Muscle of arm (tissue), 12 donors: ENCODE measurements around the gene TIAM2. TPM values are rescaled to one million over a fixed set of nuclear protein-coding genes. Genes with fewer than 3 reads are reported as not detected.
"Not testable (repeated sequence)": the region's sequence is repeated elsewhere in the genome, so short reads cannot be mapped to it uniquely, and the experiment has no call there.

ENCODE experiments used
- DNase-seq: peaks from one replicate; pipeline ENCODE4 v3.0.0-alpha.2; 2013
- polyA plus RNA-seq, 12 donors: library from polyadenylated mRNA; unstranded; fragments of 120-200 nt; gene quantifications; one replicate each; pipeline ENCODE4 v1.2.1, GENCODE V29; 2013; ENCODE audit not compliant: insufficient read length in 12 of 12

Gene TIAM2
- polyA plus RNA-seq, 12 donors, result 5.5 to 18.7 (median 15.6) TPM; not detected in 1

GRCh38 chr6:155260686-155261085, 265.6 kb downstream of the TIAM2 start:
- no peak for DNase-seq

GRCh38 chr6:155261111-155261900, 266.2 kb downstream of the TIAM2 start:
- DNase-seq, result no peak

GRCh38 chr6:155262655-155263054, 267.5 kb downstream of the TIAM2 start:
- no peak for DNase-seq

- DNase-seq, result no peak
Observed at GRCh38 chr6:155263373-155264063, 268.4 kb downstream of the TIAM2 start, which contains the start of gene CLDN20. CLDN20 (plus strand) TSS chr6:155264013; CDS start chr6:155275720, 11,707 bp downstream.

- DNase-seq, result no peak
Observed at GRCh38 chr6:155264693-155265320, 269.7 kb downstream of the TIAM2 start.

GRCh38 chr6:155265843-155266535, 270.9 kb downstream of the TIAM2 start:
- no peak for DNase-seq

- DNase-seq, result no peak
Observed at GRCh38 chr6:155267411-155267810, 272.3 kb downstream of the TIAM2 start.

- DNase-seq, result not testable (repeated sequence)
Observed at GRCh38 chr6:155268088-155268867, 273.2 kb downstream of the TIAM2 start.

GRCh38 chr6:155269765-155270164, 274.6 kb downstream of the TIAM2 start:
- DNase-seq, result no peak

- no peak for DNase-seq
Observed at GRCh38 chr6:155270561-155271091, 275.5 kb downstream of the TIAM2 start.

GRCh38 chr6:155271145-155271544, 276.0 kb downstream of the TIAM2 start:
- DNase-seq, result no peak

GRCh38 chr6:155272353-155273232, 277.5 kb downstream of the TIAM2 start:
- peak; percentile 59 for DNase-seq

GRCh38 chr6:155273431-155273830, 278.3 kb downstream of the TIAM2 start:
- peak; percentile 11 for DNase-seq

GRCh38 chr6:155274106-155274505, 279.0 kb downstream of the TIAM2 start:
- no peak for DNase-seq

GRCh38 chr6:155274533-155274932, 279.4 kb downstream of the TIAM2 start:
- no peak for DNase-seq

- no peak for DNase-seq
Observed at GRCh38 chr6:155275808-155276480, 280.8 kb downstream of the TIAM2 start.

GRCh38 chr6:155276638-155277037, 281.5 kb downstream of the TIAM2 start:
- no peak for DNase-seq

- no peak for DNase-seq
Observed at GRCh38 chr6:155278319-155279049, 283.4 kb downstream of the TIAM2 start.

- DNase-seq, result no peak
Observed at GRCh38 chr6:155284775-155285174, 289.7 kb downstream of the TIAM2 start.
